ENCODE measurements around the gene EVL.

Gene EVL

GRCh38 chr14:100103250-100104005 lies 38.2 kb downstream of the EVL start:
- Histone ChIP-seq H3K4me2 (ENCODE audit: low read length) (no peak overlapping the region), H3K27me3 (ENCODE audit: low read depth, low read length) (no peaks in the 10 kb centered on the region), H3K36me3 (replicated peaks; ENCODE audit: low read depth, low read length) (no peaks in the 10 kb centered on the region), H3K9me3 (ENCODE audit: insufficient read depth, low read length) (no peaks in the 10 kb centered on the region), H3K4me1 (ENCODE audit: low read length) (peaks cover 4% of the 10 kb centered on the region), H2AFZ (ENCODE audit: low read depth, low read length) (no peak overlapping the region), H3K79me2 (ENCODE audit: low read length) (no peaks in the 10 kb centered on the region), H3K27ac (ENCODE audit: low read length) (no peak overlapping the region), H4K20me1 (ENCODE audit: insufficient read depth, low read length) (no peaks in the 10 kb centered on the region), H3K9ac (ENCODE audit: low read length) (no peak overlapping the region), H3K4me3 (ENCODE audit: low read length) (no peak overlapping the region)
- no peak for TF ChIP-seq EZH2phosphoT487 (IDR thresholded peaks at IDR 0.05; ENCODE audit: low read depth)
- TF ChIP-seq CTCF (IDR thresholded peaks at IDR 0.05; ENCODE audit: low read depth, low read length): no peak

GRCh38 chr14:100104006-100104352 lies 38.8 kb downstream of the EVL start:
- no peaks in the 10 kb centered on the region for H3K27me3 ChIP-seq (ENCODE audit: low read depth, low read length)
- no peak overlapping the region for H3K4me3 ChIP-seq (ENCODE audit: low read length)
- no peaks in the 10 kb centered on the region for H3K9me3 ChIP-seq (ENCODE audit: insufficient read depth, low read length)
- H3K36me3 ChIP-seq (replicated peaks; ENCODE audit: low read depth, low read length): no peaks in the 10 kb centered on the region
- no peak overlapping the region for H3K9ac ChIP-seq (ENCODE audit: low read length)
- H2AFZ ChIP-seq (ENCODE audit: low read depth, low read length): no peak overlapping the region
- no peak for TF ChIP-seq CTCF (IDR thresholded peaks at IDR 0.05; ENCODE audit: low read depth, low read length)
- no peak for TF ChIP-seq EZH2phosphoT487 (IDR thresholded peaks at IDR 0.05; ENCODE audit: low read depth)
- peaks cover 6% of the 10 kb centered on the region for H3K4me1 ChIP-seq (ENCODE audit: low read length)
- H3K27ac ChIP-seq (ENCODE audit: low read length): no peak overlapping the region
- H3K4me2 ChIP-seq (ENCODE audit: low read length): no peak overlapping the region
- no peaks in the 10 kb centered on the region for H4K20me1 ChIP-seq (ENCODE audit: insufficient read depth, low read length)
- H3K79me2 ChIP-seq (ENCODE audit: low read length): no peaks in the 10 kb centered on the region

- Histone ChIP-seq H3K4me1 (ENCODE audit: low read length) (peaks cover 6% of the 10 kb centered on the region), H2AFZ (ENCODE audit: low read depth, low read length) (no peak overlapping the region), H3K27me3 (ENCODE audit: low read depth, low read length) (no peaks in the 10 kb centered on the region), H3K9ac (ENCODE audit: low read length) (no peak overlapping the region), H4K20me1 (ENCODE audit: insufficient read depth, low read length) (no peaks in the 10 kb centered on the region), H3K27ac (ENCODE audit: low read length) (no peak overlapping the region), H3K4me3 (ENCODE audit: low read length) (no peak overlapping the region), H3K9me3 (ENCODE audit: insufficient read depth, low read length) (no peaks in the 10 kb centered on the region), H3K36me3 (replicated peaks; ENCODE audit: low read depth, low read length) (no peaks in the 10 kb centered on the region), H3K79me2 (ENCODE audit: low read length) (no peaks in the 10 kb centered on the region), H3K4me2 (ENCODE audit: low read length) (no peak overlapping the region)
- TF ChIP-seq EZH2phosphoT487 (IDR thresholded peaks at IDR 0.05; ENCODE audit: low read depth) (no peak), CTCF (IDR thresholded peaks at IDR 0.05; ENCODE audit: low read depth, low read length) (no peak)
Measured at GRCh38 chr14:100104523-100105300, 39.5 kb downstream of the EVL start.

- H3K9me3 ChIP-seq (ENCODE audit: insufficient read depth, low read length): no peaks in the 10 kb centered on the region
- H3K9ac ChIP-seq (ENCODE audit: low read length): no peak overlapping the region
- H3K27ac ChIP-seq (ENCODE audit: low read length): no peak overlapping the region
- H2AFZ ChIP-seq (ENCODE audit: low read depth, low read length): no peak overlapping the region
- H3K36me3 ChIP-seq (replicated peaks; ENCODE audit: low read depth, low read length): no peaks in the 10 kb centered on the region
- no peak for TF ChIP-seq CTCF (IDR thresholded peaks at IDR 0.05; ENCODE audit: low read depth, low read length)
- TF ChIP-seq EZH2phosphoT487 (IDR thresholded peaks at IDR 0.05; ENCODE audit: low read depth): no peak
- no peaks in the 10 kb centered on the region for H3K79me2 ChIP-seq (ENCODE audit: low read length)
- H3K4me3 ChIP-seq (ENCODE audit: low read length): no peak overlapping the region
- no peaks in the 10 kb centered on the region for H3K27me3 ChIP-seq (ENCODE audit: low read depth, low read length)
- H3K4me1 ChIP-seq (ENCODE audit: low read length): peaks cover 6% of the 10 kb centered on the region
- no peak overlapping the region for H3K4me2 ChIP-seq (ENCODE audit: low read length)
- H4K20me1 ChIP-seq (ENCODE audit: insufficient read depth, low read length): no peaks in the 10 kb centered on the region
Measured at GRCh38 chr14:100105357-100106169, 40.3 kb downstream of the EVL start.
